Mesenchymal stem cell (in vitro differentiated cells and primary cell): ENCODE measurements around the gene KCND3.

Source experiments
- DNase-seq: peaks from one replicate; pipeline ENCODE4 v3.0.0-alpha.2; 2013
- H2AFZ ChIP-seq: one replicate; pipeline ENCODE4 v1.6.1; 2013; ENCODE audit warnings: low read depth, mild to moderate bottlenecking, control low read depth, inconsistent platforms, low read length, moderate library complexity
- H2AK5ac ChIP-seq: 2 replicates; pipeline ENCODE4 v1.6.1; 2013; ENCODE audit warnings: low read length, moderate library complexity, mild to moderate bottlenecking, inconsistent platforms; ENCODE audit not compliant: severe bottlenecking
- H2BK120ac ChIP-seq: one replicate; pipeline ENCODE4 v1.6.1; 2013; ENCODE audit warnings: low read depth, mild to moderate bottlenecking, inconsistent platforms, low read length, moderate library complexity
- H2BK12ac ChIP-seq, 2 experiments: one replicate each; pipeline ENCODE4 v1.6.1; 2013; ENCODE audit warnings: inconsistent platforms in 2 of 2, low read length in 2 of 2, mild to moderate bottlenecking in 2 of 2, moderate library complexity in 2 of 2, control low read depth in 1 of 2
- H2BK15ac ChIP-seq: one replicate; pipeline ENCODE4 v1.6.1; 2013; ENCODE audit warnings: mild to moderate bottlenecking, low read depth, inconsistent platforms; ENCODE audit not compliant: poor library complexity, severe bottlenecking
- H2BK5ac ChIP-seq: 2 replicates; pipeline ENCODE4 v1.6.1; 2013; ENCODE audit warnings: low read depth, mild to moderate bottlenecking, low read length, control low read depth, inconsistent platforms; ENCODE audit not compliant: poor library complexity, severe bottlenecking
- H3K14ac ChIP-seq, 2 experiments: one replicate each; pipeline ENCODE4 v1.6.1; 2013; ENCODE audit warnings: inconsistent platforms in 2 of 2, low read length in 2 of 2, control low read depth in 1 of 2, mild to moderate bottlenecking in 1 of 2, moderate library complexity in 1 of 2
- H3K18ac ChIP-seq, 2 experiments: one replicate each; pipeline ENCODE4 v1.6.1; 2013; ENCODE audit warnings: inconsistent platforms in 2 of 2, low read length in 2 of 2, control low read depth in 1 of 2, low read depth in 1 of 2, mild to moderate bottlenecking in 1 of 2
- H3K23ac ChIP-seq, 2 experiments: one replicate each; pipeline ENCODE4 v1.6.1; 2013; ENCODE audit warnings: inconsistent platforms in 2 of 2, low read length in 2 of 2, mild to moderate bottlenecking in 2 of 2, moderate library complexity in 2 of 2, control low read depth in 1 of 2
- H3K27ac ChIP-seq: 2 replicates; pipeline ENCODE4 v1.5.1; 2013; ENCODE audit warnings: mild to moderate bottlenecking, moderate library complexity, low read length, control low read depth, inconsistent platforms; ENCODE audit not compliant: poor library complexity, severe bottlenecking
- H3K27me3 ChIP-seq, 2 experiments: 2 replicates each; pipeline versions ENCODE4 v1.6.1 to v1.7.0; 2013; ENCODE audit warnings: low read length in 2 of 2, mild to moderate bottlenecking in 2 of 2, moderate library complexity in 2 of 2, control low read depth in 1 of 2, inconsistent platforms in 1 of 2; ENCODE audit not compliant: control insufficient read depth in 1 of 2, insufficient read depth in 1 of 2
- H3K36me3 ChIP-seq, 2 experiments: 2 replicates each; pipeline versions ENCODE4 v1.6.1 to v1.7.0; 2013; ENCODE audit warnings: low read length in 2 of 2, control low read depth in 1 of 2, inconsistent platforms in 1 of 2, low read depth in 1 of 2, mild to moderate bottlenecking in 1 of 2; ENCODE audit not compliant: insufficient read depth in 2 of 2, control insufficient read depth in 1 of 2
- H3K4ac ChIP-seq, 2 experiments: one replicate each; pipeline ENCODE4 v1.6.1; 2013; ENCODE audit warnings: inconsistent platforms in 2 of 2, low read length in 2 of 2, mild to moderate bottlenecking in 2 of 2, moderate library complexity in 2 of 2, control low read depth in 1 of 2, low read depth in 1 of 2
- H3K4me1 ChIP-seq: 2 replicates; pipeline ENCODE4 v1.6.1; 2013; ENCODE audit warnings: low read depth, low read length, control low read depth; ENCODE audit not compliant: control insufficient read depth, insufficient read depth
- H3K4me2 ChIP-seq: 2 replicates; pipeline ENCODE4 v1.6.1; 2013; ENCODE audit warnings: low read length, mild to moderate bottlenecking, inconsistent platforms; ENCODE audit not compliant: poor library complexity, severe bottlenecking
- H3K4me3 ChIP-seq, 2 experiments: 2 replicates each; pipeline versions ENCODE4 v1.5.1 to v1.7.0; 2013; ENCODE audit warnings: low read length in 2 of 2, mild to moderate bottlenecking in 2 of 2, control low read depth in 1 of 2, low read depth in 1 of 2; ENCODE audit not compliant: insufficient read depth in 1 of 2
- H3K79me1 ChIP-seq: replicated peaks from 2 replicates; pipeline ENCODE4 v1.6.1; 2013; ENCODE audit warnings: mild to moderate bottlenecking, control low read depth, low read length, inconsistent platforms; ENCODE audit not compliant: poor library complexity, severe bottlenecking
- H3K9ac ChIP-seq: 2 replicates; pipeline ENCODE4 v1.7.0; 2013; ENCODE audit warnings: mild to moderate bottlenecking, low read length, moderate library complexity
- H3K9me3 ChIP-seq: 2 replicates; pipeline ENCODE4 v1.7.0; 2013; ENCODE audit warnings: mild to moderate bottlenecking, low read length; ENCODE audit not compliant: control insufficient read depth
- H4K8ac ChIP-seq: one replicate; pipeline ENCODE4 v1.6.1; 2013; ENCODE audit warnings: inconsistent platforms, mild to moderate bottlenecking, low read length, moderate library complexity
- H4K91ac ChIP-seq: one replicate; pipeline ENCODE4 v1.6.1; 2013; ENCODE audit warnings: mild to moderate bottlenecking, low read length, inconsistent platforms
- WGBS: methylation state at CpG from one replicate; pipeline ENCODE4 v1.1.7; 2013; ENCODE audit warnings: mixed read lengths; 5-methylcytosine and 5-hydroxymethylcytosine counted together

The KCND3 gene

GRCh38 chr1:111847466-111847865 lies 142.0 kb downstream of the KCND3 start:
- no peak for DNase-seq
- no peak overlapping the region for H3K14ac ChIP-seq
- no peak overlapping the region for H3K4ac ChIP-seq
- H3K4me2 ChIP-seq = no peak overlapping the region
- no peak overlapping the region for H2BK5ac ChIP-seq
- no peaks in the 10 kb centered on the region for H3K9me3 ChIP-seq
- no peak overlapping the region for H4K8ac ChIP-seq
- no peak overlapping the region for H2BK120ac ChIP-seq
- H2AFZ ChIP-seq = no peak overlapping the region
- H2BK15ac ChIP-seq = no peak overlapping the region
- 75% methylated on average over 10 of the region's 10 CpGs for WGBS
- H3K27me3 ChIP-seq = peaks cover 15 to 48% of the 10 kb centered on the region in 2 experiments
- no peak overlapping the region for H2BK12ac ChIP-seq
- H3K36me3 ChIP-seq = no peaks in the 10 kb centered on the region
- H3K4me3 ChIP-seq = peak overlapping the region in 1 of 2 experiments; percentile 14
- H3K79me1 ChIP-seq = no peaks in the 10 kb centered on the region
- H3K27ac ChIP-seq = no peak overlapping the region
- no peak overlapping the region for H2AK5ac ChIP-seq
- no peak overlapping the region for H3K9ac ChIP-seq
- no peak overlapping the region for H3K18ac ChIP-seq
- H4K91ac ChIP-seq = no peak overlapping the region
- no peak overlapping the region for H3K23ac ChIP-seq
- H3K4me1 ChIP-seq = no peaks in the 10 kb centered on the region

DNA sequence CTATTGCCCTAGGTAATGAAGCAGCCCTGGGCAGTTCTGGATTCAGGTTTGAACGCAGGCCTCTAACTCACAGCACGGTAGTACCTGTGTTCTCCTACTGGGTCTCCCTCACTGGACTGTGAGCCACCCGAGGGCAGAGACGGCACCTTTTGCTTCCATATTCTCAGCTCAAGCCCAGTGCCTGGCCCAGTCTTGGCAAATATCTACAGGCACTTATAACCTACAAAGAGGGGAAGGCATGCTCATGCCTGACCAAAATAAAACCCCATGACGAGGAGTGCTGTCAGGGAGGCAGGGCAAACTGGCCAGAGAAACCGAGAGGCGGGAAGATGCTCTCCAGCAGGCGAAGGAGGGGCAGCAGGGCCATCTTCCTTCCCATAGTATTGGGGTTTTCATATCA lies 142.6 kb downstream of the KCND3 start:
- no peak overlapping the region for H4K8ac ChIP-seq

GRCh38 chr1:111843177-111843576 lies 146.3 kb downstream of the KCND3 start:
- H3K27me3 ChIP-seq = peaks cover 5 to 35% of the 10 kb centered on the region in 2 experiments
- no peak overlapping the region for H3K4me2 ChIP-seq
- no peaks in the 10 kb centered on the region for H3K4me1 ChIP-seq
- no peak overlapping the region for H2BK12ac ChIP-seq
- H3K4ac ChIP-seq = no peak overlapping the region
- no peak overlapping the region for H2BK5ac ChIP-seq
- no peak for DNase-seq
- H3K4me3 ChIP-seq = no peak overlapping the region
- no peak overlapping the region for H3K23ac ChIP-seq
- no peak overlapping the region for H2AK5ac ChIP-seq
- no peak overlapping the region for H4K91ac ChIP-seq
- no peak overlapping the region for H3K9ac ChIP-seq
- no peaks in the 10 kb centered on the region for H3K36me3 ChIP-seq
- no peak overlapping the region for H2BK15ac ChIP-seq
- H2AFZ ChIP-seq = no peak overlapping the region
- WGBS = 53% methylated on average over 2 of the region's 2 CpGs
- no peaks in the 10 kb centered on the region for H3K79me1 ChIP-seq
- no peak overlapping the region for H3K18ac ChIP-seq
- H3K14ac ChIP-seq = no peak overlapping the region
- no peak overlapping the region for H4K8ac ChIP-seq
- H2BK120ac ChIP-seq = no peak overlapping the region
- H3K9me3 ChIP-seq = no peaks in the 10 kb centered on the region
- no peak overlapping the region for H3K27ac ChIP-seq

More for the DNA sequence above, 142.6 kb downstream of the KCND3 start:
- Histone ChIP-seq H2AFZ (no peak overlapping the region), H2BK12ac (no peak overlapping the region), H4K91ac (no peak overlapping the region), H3K4me2 (no peak overlapping the region), H2AK5ac (no peak overlapping the region), H3K4me1 (no peaks in the 10 kb centered on the region), H2BK15ac (no peak overlapping the region), H3K36me3 (no peaks in the 10 kb centered on the region), H3K4ac (no peak overlapping the region), H3K9me3 (no peaks in the 10 kb centered on the region), H2BK120ac (no peak overlapping the region), H3K27ac (no peak overlapping the region), H3K14ac (no peak overlapping the region), H3K9ac (no peak overlapping the region), H3K79me1 (no peaks in the 10 kb centered on the region), H2BK5ac (no peak overlapping the region), H3K27me3 (peaks cover 14 to 45% of the 10 kb centered on the region in 2 experiments), H3K23ac (no peak overlapping the region), H3K4me3 (no peak overlapping the region), H3K18ac (no peak overlapping the region)
- WGBS = 81% methylated on average over 7 of the region's 8 CpGs
- DNase-seq = no peak

- peaks cover 5 to 35% of the 10 kb centered on the region in 2 experiments for H3K27me3 ChIP-seq
- H3K4ac ChIP-seq = no peak overlapping the region
- H2BK120ac ChIP-seq = no peak overlapping the region
- no peak overlapping the region for H3K23ac ChIP-seq
- no peak overlapping the region for H2BK12ac ChIP-seq
- no peak overlapping the region for H2AK5ac ChIP-seq
- H2BK15ac ChIP-seq = no peak overlapping the region
- DNase-seq = no peak
- no peak overlapping the region for H3K14ac ChIP-seq
- H4K8ac ChIP-seq = no peak overlapping the region
- WGBS = 82% methylated on average over 3 of the region's 3 CpGs
- no peaks in the 10 kb centered on the region for H3K9me3 ChIP-seq
- H3K4me1 ChIP-seq = no peaks in the 10 kb centered on the region
- no peak overlapping the region for H2BK5ac ChIP-seq
- H3K4me3 ChIP-seq = no peak overlapping the region
- H3K9ac ChIP-seq = no peak overlapping the region
- no peak overlapping the region for H3K18ac ChIP-seq
- H3K27ac ChIP-seq = no peak overlapping the region
- H2AFZ ChIP-seq = no peak overlapping the region
- no peak overlapping the region for H4K91ac ChIP-seq
- H3K4me2 ChIP-seq = no peak overlapping the region
- H3K36me3 ChIP-seq = no peaks in the 10 kb centered on the region
- H3K79me1 ChIP-seq = no peaks in the 10 kb centered on the region
Observed at GRCh38 chr1:111842411-111842810, 147.1 kb downstream of the KCND3 start.
